Adrenal gland (tissue), 12 donors: Measurements from ENCODE around the gene SLC25A6. TPM values are rescaled to one million over a fixed set of nuclear protein-coding genes. Genes with fewer than 3 reads are reported as not detected.

Experiments
- DNase-seq, 7 donors: peaks; one replicate each; pipeline ENCODE4 v3.0.0-alpha.2; 2019 to 2020
- H3K27ac ChIP-seq, 5 donors: fragments of 200-600 bp; sonication (generic) in 4 of 5; 1 replicate in 3 of 5; 2 replicates in 2 of 5; pipeline versions ENCODE4 v1.5.1 to v1.8.0; 2016 to 2020; ENCODE audit warnings: mild to moderate bottlenecking in 1 of 5
- H3K27me3 ChIP-seq: fragments of 200-600 bp; 2 replicates; pipeline ENCODE4 v1.8.0; 2021
- H3K36me3 ChIP-seq, 2 donors: fragments of 200-600 bp; replicated peaks in 1 of 2; 1 replicate in 1 of 2; 2 replicates in 1 of 2; pipeline versions ENCODE4 v1.5.1 to v1.8.0; 2018 to 2022
- H3K4me1 ChIP-seq, 2 donors: fragments of 200-600 bp; replicated peaks in 1 of 2; 1 replicate in 1 of 2; 2 replicates in 1 of 2; pipeline versions ENCODE4 v1.5.1 to v1.8.0; 2018 to 2021
- H3K4me3 ChIP-seq, 4 donors: fragments of 200-600 bp; sonication (generic) in 3 of 4; one replicate each; pipeline ENCODE4 v1.5.1; 2016 to 2018
- H3K9me3 ChIP-seq, 3 donors: fragments of 200-600 bp; sonication (generic) in 1 of 3; replicated peaks in 1 of 3; 1 replicate in 2 of 3; 2 replicates in 1 of 3; pipeline versions ENCODE4 v1.5.1 to v1.8.0; 2016 to 2021
- CTCF ChIP-seq, 6 experiments: fragments of 450-650 bp in 4 of 6; fragments of 200-600 bp in 2 of 6; sonication (generic) in 1 of 6; IDR thresholded peaks; 1 replicate in 5 of 6; 2 replicates in 1 of 6; pipeline versions ENCODE4 v1.5.1 to v1.8.0; 2016 to 2021; ENCODE audit warnings: antibody characterized with exemption in 6 of 6, mild to moderate bottlenecking in 2 of 6, moderate library complexity in 1 of 6
- POLR2A ChIP-seq, 2 donors: fragments of 450-650 bp; IDR thresholded peaks; one replicate each; pipeline ENCODE4 v1.6.1; 2017; ENCODE audit warnings: antibody characterized with exemption in 2 of 2, mild to moderate bottlenecking in 2 of 2, moderate library complexity in 1 of 2
- WGBS, 4 donors: extraction: QIAGEN DNeasy Blood & Tissue Kit in 2 of 4; methylation state at CpG; one replicate each; pipeline versions ENCODE4 v1.1.5 to v1.1.7; 2013 to 2017; 5-methylcytosine and 5-hydroxymethylcytosine counted together
- intact Hi-C, 2 donors: fragments of 100-400 bp; cut with DNase I; formaldehyde crosslinking; loops; one replicate each; pipeline versions ENCODE4 v1.14.1 to v1.15.0; 2022 to 2023
- polyA plus RNA-seq, 3 donors: library from polyadenylated mRNA; stranded (reverse); fragments of 200-250 nt in 2 of 3; fragments of 350-450 nt in 1 of 3; fragmentation: Illumina TruSeq in 1 of 3; extraction: RNeasy Lipid Tissue Mini Kit (QIAGEN cat#74804) in 1 of 3; gene quantifications; one replicate each; pipeline ENCODE4 v1.2.3, GENCODE V29; 2013 to 2014
- total RNA-seq, 9 donors: library from RNA; depleted of rRNA in 4 of 9; stranded (reverse); fragments of >200 nt in 4 of 9; fragments of 120-200 nt in 1 of 9; fragmentation: NEBNext Ultra II Directional in 1 of 9; extraction: Animal tissue kit (Norgen Biotek cat#: 25700) in 1 of 9; gene quantifications; one replicate each; pipeline versions ENCODE4 v1.1.0 to v1.2.4, GENCODE V29; 2013 to 2023
- donor health status: healthy with polysubstance abuse.
- donor health status: Bipolar disorder and iron deficiency.
- donor health status: DM: yes; HTN: yes; CAD: no.
- donor health status: DM: no; HTN: no; CAD: no.
- donor health status: DM: no; HTN: no; CAD: no.
- donor health status: DM: yes; HTN: yes; CAD: no.

Gene SLC25A6
- total and polyA plus RNA-seq, 12 donors, result 183 to 509 (median 387) TPM

GRCh38 chrX:1389181-1389992, 2.5 kb downstream of the SLC25A6 start:
- no peaks in the 10 kb centered on the region for H3K27me3 ChIP-seq
- no peak overlapping the region for H3K27ac ChIP-seq
- no peaks in the 10 kb centered on the region for H3K9me3 ChIP-seq
- DNase-seq, result peak in 6 of 7 donors; percentile 4 to 58 (median 19)
- H3K4me3 ChIP-seq, result no peak overlapping the region
- TF ChIP-seq CTCF (IDR thresholded peaks at IDR 0.05) (no peak), POLR2A (IDR thresholded peaks at IDR 0.05) (no peak)
- peaks cover 0 to 65% of the 10 kb centered on the region in 2 donors for H3K36me3 ChIP-seq
- intact Hi-C loops, result no loop called here
- H3K4me1 ChIP-seq, result peaks cover 14 to 16% of the 10 kb centered on the region in 2 donors
- WGBS, 4 donors, result 85 to 88% (median 86%) methylated on average over 11 to 51 of the region's 51 CpGs

- Histone ChIP-seq H3K9me3 (no peaks in the 10 kb centered on the region), H3K36me3 (peaks cover 0 to 72% of the 10 kb centered on the region in 2 donors), H3K27me3 (no peaks in the 10 kb centered on the region), H3K4me1 (peaks cover 14 to 16% of the 10 kb centered on the region in 2 donors), H3K27ac (no peak overlapping the region), H3K4me3 (no peak overlapping the region)
- TF ChIP-seq CTCF (IDR thresholded peaks at IDR 0.05) (no peak), POLR2A (IDR thresholded peaks at IDR 0.05) (no peak)
- intact Hi-C loops, result no loop called here
- DNase-seq, result peak in 2 of 7 donors; percentile 8 to 11
- WGBS, 4 donors, result 70 to 82% (median 76%) methylated on average over 4 of the region's 4 CpGs
Observed at GRCh38 chrX:1388651-1389050, 3.3 kb downstream of the SLC25A6 start.

- H3K4me3 ChIP-seq, result no peak overlapping the region
- intact Hi-C loops, result no loop called here
- no peaks in the 10 kb centered on the region for H3K27me3 ChIP-seq
- DNase-seq, result peak in 3 of 7 donors; percentile 15 to 53 (median 17)
- peaks cover 14 to 16% of the 10 kb centered on the region in 2 donors for H3K4me1 ChIP-seq
- H3K27ac ChIP-seq, result no peak overlapping the region
- TF ChIP-seq POLR2A (IDR thresholded peaks at IDR 0.05) (no peak), CTCF (IDR thresholded peaks at IDR 0.05) (no peak)
- no peaks in the 10 kb centered on the region for H3K9me3 ChIP-seq
- H3K36me3 ChIP-seq, result peaks cover 0 to 74% of the 10 kb centered on the region in 2 donors
- WGBS, 4 donors, result 87 to 91% (median 90%) methylated on average over 11 to 43 of the region's 43 CpGs
Observed at GRCh38 chrX:1387141-1387776, 4.7 kb downstream of the SLC25A6 start.

- intact Hi-C loops, result no loop called here
- H3K9me3 ChIP-seq, result no peaks in the 10 kb centered on the region
- H3K4me3 ChIP-seq, result no peak overlapping the region
- peaks cover 14 to 16% of the 10 kb centered on the region in 2 donors for H3K4me1 ChIP-seq
- peak in 2 of 7 donors; percentile 17 to 54 for DNase-seq
- no peak overlapping the region for H3K27ac ChIP-seq
- H3K36me3 ChIP-seq, result peaks cover 0 to 74% of the 10 kb centered on the region in 2 donors
- no peak for TF ChIP-seq POLR2A (IDR thresholded peaks at IDR 0.05)
- no peak for TF ChIP-seq CTCF (IDR thresholded peaks at IDR 0.05)
- no peaks in the 10 kb centered on the region for H3K27me3 ChIP-seq
- 88 to 96% (median 94%) methylated on average over 13 to 41 of the region's 41 CpGs for WGBS, 4 donors
Observed at GRCh38 chrX:1386338-1387127, 5.4 kb downstream of the SLC25A6 start.
